ENCODE measurements around the gene GCNT2.
"Not testable (repeated sequence)": the region's sequence is repeated elsewhere in the genome, so short reads cannot be mapped to it uniquely, and the experiment has no call there.

The GCNT2 gene

DNA sequence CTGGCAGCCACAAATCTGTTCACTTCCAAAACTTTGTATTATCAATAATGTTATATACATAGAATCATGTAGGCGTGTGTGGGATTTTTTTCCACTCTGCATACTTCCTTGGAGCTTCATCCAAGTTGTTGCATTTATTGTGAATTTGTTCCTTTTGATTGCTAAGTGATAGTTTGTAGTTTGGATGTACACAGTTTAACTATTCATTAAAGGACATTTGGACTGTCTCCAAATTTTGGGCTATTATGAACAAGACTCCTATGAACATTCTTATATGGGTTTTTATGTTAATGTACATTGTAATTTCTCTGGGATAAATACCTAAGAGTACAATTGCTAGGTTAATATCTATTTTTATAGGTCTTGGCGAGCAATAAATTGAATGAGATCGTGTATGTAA, 36.2 kb upstream of the GCNT2 start:
- TF ChIP-seq, protein P1, sequence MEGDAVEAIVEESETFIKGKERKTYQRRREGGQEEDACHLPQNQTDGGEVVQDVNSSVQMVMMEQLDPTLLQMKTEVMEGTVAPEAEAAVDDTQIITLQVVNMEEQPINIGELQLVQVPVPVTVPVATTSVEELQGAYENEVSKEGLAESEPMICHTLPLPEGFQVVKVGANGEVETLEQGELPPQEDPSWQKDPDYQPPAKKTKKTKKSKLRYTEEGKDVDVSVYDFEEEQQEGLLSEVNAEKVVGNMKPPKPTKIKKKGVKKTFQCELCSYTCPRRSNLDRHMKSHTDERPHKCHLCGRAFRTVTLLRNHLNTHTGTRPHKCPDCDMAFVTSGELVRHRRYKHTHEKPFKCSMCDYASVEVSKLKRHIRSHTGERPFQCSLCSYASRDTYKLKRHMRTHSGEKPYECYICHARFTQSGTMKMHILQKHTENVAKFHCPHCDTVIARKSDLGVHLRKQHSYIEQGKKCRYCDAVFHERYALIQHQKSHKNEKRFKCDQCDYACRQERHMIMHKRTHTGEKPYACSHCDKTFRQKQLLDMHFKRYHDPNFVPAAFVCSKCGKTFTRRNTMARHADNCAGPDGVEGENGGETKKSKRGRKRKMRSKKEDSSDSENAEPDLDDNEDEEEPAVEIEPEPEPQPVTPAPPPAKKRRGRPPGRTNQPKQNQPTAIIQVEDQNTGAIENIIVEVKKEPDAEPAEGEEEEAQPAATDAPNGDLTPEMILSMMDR (conservative IDR thresholded peaks at IDR 0.05; ENCODE audit: low read depth, low read length), result no peak
- no peak for DNase-seq (ENCODE audit: low read depth)
- no peak overlapping the region for H3K4me3 ChIP-seq (ENCODE audit: low read length)

DNA sequence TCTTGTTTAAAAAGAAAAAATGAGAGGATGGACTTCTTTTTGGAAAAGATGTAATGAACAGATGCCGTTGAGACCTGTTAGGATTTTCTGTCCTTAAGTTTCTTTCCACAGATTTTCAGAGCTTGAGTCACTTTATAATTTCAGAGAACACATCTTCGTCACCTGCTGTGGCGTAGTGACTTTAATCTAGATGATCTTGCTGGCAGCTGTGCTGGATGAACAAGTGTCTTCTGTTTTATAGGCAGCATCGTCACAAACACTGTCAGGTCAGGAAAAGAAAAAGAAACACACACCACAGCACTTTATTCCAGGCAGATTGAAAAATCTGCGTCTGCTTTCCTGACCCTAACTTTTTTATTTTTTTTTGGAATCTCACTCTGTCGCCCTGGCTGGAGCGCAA, 35.7 kb upstream of the GCNT2 start:
- no peak for DNase-seq (ENCODE audit: low read depth)
- TF ChIP-seq, protein P1 (conservative IDR thresholded peaks at IDR 0.05; ENCODE audit: low read depth, low read length), result no peak
- H3K4me3 ChIP-seq (ENCODE audit: low read length), result no peak overlapping the region

DNA sequence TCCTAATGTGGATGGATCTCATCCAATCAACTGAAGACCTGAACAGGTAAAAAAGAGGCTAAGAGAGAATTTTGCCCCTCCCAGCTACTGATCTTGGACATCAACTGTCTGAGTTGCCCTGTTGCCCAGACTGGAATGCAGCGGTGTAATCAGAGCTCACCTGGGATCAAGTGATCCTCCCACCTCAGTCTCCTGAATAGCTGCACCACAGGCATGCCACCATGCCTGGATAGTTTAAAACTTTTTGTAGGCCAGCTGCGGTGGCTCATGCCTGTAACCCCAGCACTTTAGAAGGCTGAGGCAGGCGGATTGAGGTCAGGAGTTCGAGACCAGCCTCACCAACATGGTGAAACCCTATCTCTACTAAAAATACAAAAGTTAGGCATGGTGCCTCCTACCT, 34.9 kb upstream of the GCNT2 start:
- no peak overlapping the region for H3K4me3 ChIP-seq (ENCODE audit: low read length)
- DNase-seq (ENCODE audit: low read depth), result no peak
- TF ChIP-seq, protein P1 (conservative IDR thresholded peaks at IDR 0.05; ENCODE audit: low read depth, low read length), result no peak

DNA sequence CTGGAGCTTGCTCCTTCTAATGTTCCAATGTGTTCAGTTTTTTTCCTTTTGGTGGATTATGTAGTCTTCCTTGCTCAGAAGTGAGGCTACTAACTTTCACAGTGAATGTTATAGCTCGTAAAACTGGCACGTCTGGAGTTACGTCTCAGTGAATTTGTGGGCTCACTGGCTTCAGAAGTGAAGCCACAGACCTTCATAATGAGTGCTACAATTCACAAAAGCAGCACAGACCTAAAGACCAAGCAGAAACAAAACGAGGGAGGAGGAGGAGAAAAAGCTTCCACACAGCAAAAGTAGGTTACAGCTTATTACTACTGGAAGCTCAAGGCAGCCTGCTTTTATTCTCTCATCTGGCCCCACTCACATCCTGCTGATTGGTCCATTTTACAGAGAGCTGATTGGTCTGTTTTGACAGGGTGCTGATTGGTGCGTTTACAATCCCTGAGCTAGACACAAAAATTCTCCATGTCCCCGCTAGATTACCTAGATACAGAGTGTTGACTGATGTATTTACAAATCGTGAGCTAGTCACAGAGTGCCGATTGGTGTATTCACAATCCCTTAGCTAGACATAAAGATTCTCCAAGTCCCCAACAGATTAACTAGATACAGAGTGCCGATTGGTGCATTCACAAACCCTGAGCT, 34.1 kb upstream of the GCNT2 start:
- H3K4me3 ChIP-seq (ENCODE audit: low read length), result not testable (repeated sequence)

DNA sequence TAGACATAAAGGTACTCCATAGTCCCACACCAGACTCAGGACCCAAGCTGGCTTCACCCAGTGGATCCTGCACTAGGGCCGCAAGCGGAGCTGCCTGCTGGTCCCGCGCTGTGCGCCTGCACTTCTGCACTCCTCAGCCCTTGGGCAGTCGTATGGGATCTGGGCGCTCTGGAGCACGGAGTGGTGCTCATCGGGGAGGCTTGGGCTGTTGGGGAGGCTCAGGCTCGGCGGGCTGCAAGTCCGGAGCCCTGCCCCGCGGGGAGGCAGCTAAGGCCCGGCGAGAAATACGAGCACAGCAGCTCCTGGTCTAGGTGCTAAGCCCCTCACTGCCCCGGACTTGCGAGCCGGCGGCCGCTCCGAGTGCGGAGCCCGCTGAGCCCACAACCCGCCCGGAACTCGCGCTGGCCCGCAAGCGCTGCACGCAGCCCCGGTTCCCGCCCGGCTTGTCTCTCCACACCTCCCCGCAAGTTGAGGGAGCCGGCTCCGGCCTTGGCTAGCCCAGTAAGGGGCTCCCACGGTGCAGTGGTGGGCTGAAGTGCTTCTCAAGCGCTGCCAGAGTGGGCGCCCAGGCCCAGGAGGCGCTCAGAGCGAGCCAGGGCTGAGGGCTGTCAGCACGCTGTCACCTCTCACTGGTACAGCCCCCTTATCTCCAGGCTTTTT, 33.4 kb upstream of the GCNT2 start:
- TF ChIP-seq, protein P1 (conservative IDR thresholded peaks at IDR 0.05; ENCODE audit: low read depth, low read length), result no peak
- no peak overlapping the region for H3K4me3 ChIP-seq (ENCODE audit: low read length)

More for the DNA sequence above, 34.1 kb upstream of the GCNT2 start:
- not testable (repeated sequence) for DNase-seq (ENCODE audit: low read depth)

DNA sequence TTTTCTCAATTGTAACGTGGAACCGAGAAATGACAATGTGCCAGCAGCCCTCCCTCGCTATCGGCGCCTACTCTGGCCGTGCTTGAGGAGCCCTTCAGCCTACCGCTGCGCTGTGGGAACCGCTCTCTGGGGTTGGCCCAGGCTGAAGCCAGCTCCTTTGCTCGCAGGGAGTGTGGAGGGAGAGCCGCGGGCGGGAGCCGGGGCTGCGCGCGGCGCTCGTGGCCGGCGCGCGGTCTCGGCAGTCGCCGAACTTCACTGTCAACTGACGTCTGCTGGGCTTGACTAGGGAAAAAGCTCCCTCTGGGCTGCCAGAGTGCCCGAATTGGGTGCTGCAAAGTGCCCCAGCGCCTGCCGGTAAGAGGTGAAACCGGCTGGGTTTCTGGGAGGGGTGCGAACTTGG, 29.7 kb upstream of the GCNT2 start:
- no peak for DNase-seq (ENCODE audit: low read depth)
- H3K4me3 ChIP-seq (ENCODE audit: low read length), result no peak overlapping the region
- TF ChIP-seq, protein P1 (conservative IDR thresholded peaks at IDR 0.05; ENCODE audit: low read depth, low read length), result no peak

More for the DNA sequence above, 33.4 kb upstream of the GCNT2 start:
- DNase-seq (ENCODE audit: low read depth), result no peak

DNA sequence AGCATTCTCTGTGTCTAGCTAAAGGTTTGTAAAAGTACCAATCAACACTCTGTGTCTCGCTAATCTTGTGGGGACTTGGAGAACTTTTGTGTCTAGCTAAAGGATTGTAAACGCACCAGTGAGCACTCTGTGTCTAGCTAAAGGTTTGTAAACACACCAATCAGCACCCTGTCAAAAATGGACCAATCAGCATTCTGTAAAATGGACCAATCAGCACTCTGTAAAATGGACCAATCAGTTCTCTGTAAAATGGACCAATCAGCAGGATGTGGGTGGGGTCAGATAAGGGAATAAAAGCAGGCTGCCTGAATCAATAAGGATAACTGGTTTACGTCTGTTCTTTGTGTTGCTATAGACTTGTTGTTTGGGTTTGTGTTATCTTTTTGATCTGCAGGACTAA, 29.2 kb upstream of the GCNT2 start:
- H3K4me3 ChIP-seq (ENCODE audit: low read length); DNase-seq (ENCODE audit: low read depth): not testable (repeated sequence)

DNA sequence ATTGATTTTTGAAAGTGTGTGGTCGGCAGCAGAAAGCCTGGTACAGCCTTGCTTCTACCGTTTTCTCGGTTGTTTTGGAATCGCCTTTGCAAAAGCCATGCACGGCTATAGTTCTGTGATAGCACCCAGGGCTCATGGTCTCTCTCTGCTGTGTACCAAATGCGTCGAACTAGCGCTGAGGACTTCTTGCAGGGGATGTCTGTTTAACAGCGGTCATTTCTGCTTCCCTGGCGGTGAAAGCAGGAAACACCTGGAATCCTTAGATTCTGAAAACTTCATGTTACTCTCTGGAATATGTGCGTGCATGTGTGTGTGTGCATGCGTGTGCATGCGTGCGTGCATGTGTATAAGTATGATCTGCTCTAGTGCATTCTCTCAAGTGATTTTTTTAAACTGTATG, 26.1 kb upstream of the GCNT2 start:
- no peak overlapping the region for H3K4me3 ChIP-seq (ENCODE audit: low read length)
- no peak for DNase-seq (ENCODE audit: low read depth)
- TF ChIP-seq, protein P1 (conservative IDR thresholded peaks at IDR 0.05; ENCODE audit: low read depth, low read length), result no peak
